PFSK-1 (cell line): Measurements from ENCODE around the gene FANCC.

Source experiments
- FOXP2 ChIP-seq: optimal IDR thresholded peaks from 2 replicates; pipeline ENCODE3; 2011; ENCODE audit warnings: borderline replicate concordance, control low read depth, inconsistent platforms; ENCODE audit not compliant: insufficient read depth; ENCODE audit errors: extremely low read length, extremely low read depth
- POLR2AphosphoS5 ChIP-seq: IDR thresholded peaks from 2 replicates; pipeline ENCODE4 v1.6.1; 2012; ENCODE audit warnings: low read depth, mild to moderate bottlenecking, control low read depth, low read length, moderate library complexity
- REST ChIP-seq, 2 experiments: IDR thresholded peaks; 2 replicates each; pipeline versions ENCODE4 v1.6.1 to v1.8.0; 2011 to 2012; ENCODE audit warnings: low read depth in 2 of 2, low read length in 2 of 2, control low read depth in 1 of 2, inconsistent platforms in 1 of 2, mild to moderate bottlenecking in 1 of 2, moderate library complexity in 1 of 2; ENCODE audit not compliant: insufficient read depth in 1 of 2
- SIN3A ChIP-seq: IDR thresholded peaks from 2 replicates; pipeline ENCODE4 v1.6.1; 2012; ENCODE audit warnings: mild to moderate bottlenecking, low read length, moderate library complexity, borderline replicate concordance; ENCODE audit not compliant: insufficient read depth
- TAF1 ChIP-seq: IDR thresholded peaks from 2 replicates; pipeline ENCODE4 v1.6.1; 2012; ENCODE audit warnings: low read length, control low read depth, borderline replicate concordance; ENCODE audit not compliant: insufficient read depth

Gene FANCC

GRCh38 chr9:95150903-95151302, 166.6 kb downstream of the FANCC start:
- TF ChIP-seq POLR2AphosphoS5 (no peak), SIN3A (no peak), FOXP2 (no peak), TAF1 (no peak), REST (IDR thresholded peaks at IDR 0.05; ENCODE audit: insufficient read depth in 1 of 2, low read depth in 2 of 2, low read length in 2 of 2) (no peak)

GRCh38 chr9:95148208-95148520, 169.3 kb downstream of the FANCC start:
- TF ChIP-seq POLR2AphosphoS5 (no peak), TAF1 (no peak), SIN3A (no peak), FOXP2 (no peak), REST (IDR thresholded peaks at IDR 0.05; ENCODE audit: insufficient read depth in 1 of 2, low read depth in 2 of 2, low read length in 2 of 2) (no peak)

- TF ChIP-seq REST (IDR thresholded peaks at IDR 0.05; ENCODE audit: insufficient read depth in 1 of 2, low read depth in 2 of 2, low read length in 2 of 2) (no peak), TAF1 (no peak), POLR2AphosphoS5 (no peak), SIN3A (no peak), FOXP2 (no peak)
Measured at GRCh38 chr9:95147452-95148207, 169.9 kb downstream of the FANCC start.

- TF ChIP-seq TAF1 (no peak), REST (IDR thresholded peaks at IDR 0.05; ENCODE audit: insufficient read depth in 1 of 2, low read depth in 2 of 2, low read length in 2 of 2) (no peak)
Measured at GRCh38 chr9:95143591-95144561, 173.6 kb downstream of the FANCC start.
